ENCODE data around the gene KLRC3.

KLRC3 gene

DNA sequence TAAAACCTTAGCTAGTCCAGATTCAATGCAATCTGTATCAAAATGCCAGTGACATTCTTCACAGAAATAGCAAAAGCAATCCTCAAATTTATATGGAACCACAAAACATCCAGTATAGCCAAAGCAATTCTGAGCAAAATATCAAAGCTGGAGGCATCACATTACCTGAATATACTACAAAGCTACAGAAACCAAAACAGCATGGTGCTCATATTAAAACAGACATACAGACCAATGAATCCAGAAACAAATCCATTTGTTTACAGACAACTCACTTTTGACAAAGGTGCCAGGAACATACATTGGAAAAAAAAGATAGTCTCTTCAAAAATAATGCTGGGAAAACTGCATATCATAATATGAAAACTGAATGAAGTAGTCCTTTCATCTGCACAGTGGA lies 15.6 kb downstream of the KLRC3 start:
- 0 out of 2 replicates have a peak, but pooled peaks cover 2% of the 10 kb centered on the region for H3K4me1 ChIP-seq (ENCODE audit: control insufficient read depth, low read length)
- H3K4me3 ChIP-seq (ENCODE audit: low read length), result no peak overlapping the region
- no peaks in the 10 kb centered on the region for H3K9me3 ChIP-seq (ENCODE audit: control insufficient read depth, insufficient read depth, low read length)
- no peaks in the 10 kb centered on the region for H3K36me3 ChIP-seq (ENCODE audit: control insufficient read depth, low read length)
- H3F3A ChIP-seq (ENCODE audit: control insufficient read depth, insufficient read depth), result no peaks in the 10 kb centered on the region
- H3K79me2 ChIP-seq (ENCODE audit: control insufficient read depth, low read length), result no peaks in the 10 kb centered on the region
- H3K27ac ChIP-seq (ENCODE audit: low read depth, low read length), result no peak overlapping the region
- no peaks in the 10 kb centered on the region for H4K20me1 ChIP-seq (ENCODE audit: control insufficient read depth, insufficient read depth, low read depth, low read length)
- no peaks in the 10 kb centered on the region for H3K9me2 ChIP-seq (replicated peaks; ENCODE audit: control insufficient read depth, low read length)
- H3K4me2 ChIP-seq (ENCODE audit: low read length), result no peak overlapping the region
- H3K27me3 ChIP-seq (ENCODE audit: control insufficient read depth, low read length), result no peaks in the 10 kb centered on the region
- no peak for TF ChIP-seq CTCF (IDR thresholded peaks at IDR 0.05; ENCODE audit: low read depth, low read length, poor library complexity, severe bottlenecking)
- no peak for TF ChIP-seq EZH2phosphoT487 (IDR thresholded peaks at IDR 0.05; ENCODE audit: borderline replicate concordance, low read length)

- H3K79me2 ChIP-seq (ENCODE audit: control insufficient read depth, low read length), result no peaks in the 10 kb centered on the region
- peaks cover under 1% of the 10 kb centered on the region for H3K4me1 ChIP-seq (ENCODE audit: control insufficient read depth, low read length)
- no peaks in the 10 kb centered on the region for H3K9me2 ChIP-seq (replicated peaks; ENCODE audit: control insufficient read depth, low read length)
- H4K20me1 ChIP-seq (ENCODE audit: control insufficient read depth, insufficient read depth, low read depth, low read length), result no peaks in the 10 kb centered on the region
- no peak overlapping the region for H3K4me2 ChIP-seq (ENCODE audit: low read length)
- no peak overlapping the region for H3K4me3 ChIP-seq (ENCODE audit: low read length)
- H3F3A ChIP-seq (ENCODE audit: control insufficient read depth, insufficient read depth), result no peaks in the 10 kb centered on the region
- TF ChIP-seq EZH2phosphoT487 (IDR thresholded peaks at IDR 0.05; ENCODE audit: borderline replicate concordance, low read length) (no peak), CTCF (IDR thresholded peaks at IDR 0.05; ENCODE audit: low read depth, low read length, poor library complexity, severe bottlenecking) (no peak)
- H3K36me3 ChIP-seq (ENCODE audit: control insufficient read depth, low read length), result no peaks in the 10 kb centered on the region
- no peaks in the 10 kb centered on the region; the same call in 1 of the 2 replicates for H3K9me3 ChIP-seq (ENCODE audit: control insufficient read depth, insufficient read depth, low read length)
- H3K27ac ChIP-seq (ENCODE audit: low read depth, low read length), result no peak overlapping the region
- H3K27me3 ChIP-seq (ENCODE audit: control insufficient read depth, low read length), result no peaks in the 10 kb centered on the region
Observed at GRCh38 chr12:10400829-10401228, 19.6 kb downstream of the KLRC3 start.

- Histone ChIP-seq H3K9me3 (ENCODE audit: control insufficient read depth, insufficient read depth, low read length) (no peaks in the 10 kb centered on the region; the same call in 1 of the 2 replicates), H3K4me2 (ENCODE audit: low read length) (no peak overlapping the region), H3K79me2 (ENCODE audit: control insufficient read depth, low read length) (no peaks in the 10 kb centered on the region), H3F3A (ENCODE audit: control insufficient read depth, insufficient read depth) (no peaks in the 10 kb centered on the region), H3K27me3 (ENCODE audit: control insufficient read depth, low read length) (no peaks in the 10 kb centered on the region), H3K36me3 (ENCODE audit: control insufficient read depth, low read length) (peaks cover 4% of the 10 kb centered on the region; the same call in 1 of the 2 replicates), H3K4me1 (ENCODE audit: control insufficient read depth, low read length) (peaks cover 14% of the 10 kb centered on the region), H3K9me2 (replicated peaks; ENCODE audit: control insufficient read depth, low read length) (no peaks in the 10 kb centered on the region), H4K20me1 (ENCODE audit: control insufficient read depth, insufficient read depth, low read depth, low read length) (no peaks in the 10 kb centered on the region), H3K27ac (ENCODE audit: low read depth, low read length) (no peak overlapping the region), H3K4me3 (ENCODE audit: low read length) (no peak overlapping the region)
- TF ChIP-seq CTCF (IDR thresholded peaks at IDR 0.05; ENCODE audit: low read depth, low read length, poor library complexity, severe bottlenecking) (no peak), EZH2phosphoT487 (IDR thresholded peaks at IDR 0.05; ENCODE audit: borderline replicate concordance, low read length) (no peak)
Observed at GRCh38 chr12:10398168-10398567, 22.2 kb downstream of the KLRC3 start.
